ENCODE results near the gene GPR37L1. TPM values are rescaled to one million over a fixed set of nuclear protein-coding genes. Genes with fewer than 3 reads are reported as not detected.

Gene GPR37L1
- total RNA-seq, 1 donor from 2014 or later = 0.05 TPM

GRCh38 chr1:202158810-202159533 lies 36.3 kb downstream of the GPR37L1 start:
- H3K27me3 ChIP-seq (ENCODE audit: low read depth) = no peaks in the 10 kb centered on the region
- TF ChIP-seq CTCF (IDR thresholded peaks at IDR 0.05; ENCODE audit: borderline replicate concordance) = no peak
- H3K9me3 ChIP-seq (replicated peaks) = no peaks in the 10 kb centered on the region
- no peak for DNase-seq
- peaks cover 11% of the 10 kb centered on the region for H3K4me1 ChIP-seq
- no peak overlapping the region for H3K4me3 ChIP-seq
- no peaks in the 10 kb centered on the region for H3K36me3 ChIP-seq
- no peak overlapping the region for H3K27ac ChIP-seq (replicated peaks)
- intact Hi-C loops (cut with micrococcal nuclease) = no loop called here

DNA sequence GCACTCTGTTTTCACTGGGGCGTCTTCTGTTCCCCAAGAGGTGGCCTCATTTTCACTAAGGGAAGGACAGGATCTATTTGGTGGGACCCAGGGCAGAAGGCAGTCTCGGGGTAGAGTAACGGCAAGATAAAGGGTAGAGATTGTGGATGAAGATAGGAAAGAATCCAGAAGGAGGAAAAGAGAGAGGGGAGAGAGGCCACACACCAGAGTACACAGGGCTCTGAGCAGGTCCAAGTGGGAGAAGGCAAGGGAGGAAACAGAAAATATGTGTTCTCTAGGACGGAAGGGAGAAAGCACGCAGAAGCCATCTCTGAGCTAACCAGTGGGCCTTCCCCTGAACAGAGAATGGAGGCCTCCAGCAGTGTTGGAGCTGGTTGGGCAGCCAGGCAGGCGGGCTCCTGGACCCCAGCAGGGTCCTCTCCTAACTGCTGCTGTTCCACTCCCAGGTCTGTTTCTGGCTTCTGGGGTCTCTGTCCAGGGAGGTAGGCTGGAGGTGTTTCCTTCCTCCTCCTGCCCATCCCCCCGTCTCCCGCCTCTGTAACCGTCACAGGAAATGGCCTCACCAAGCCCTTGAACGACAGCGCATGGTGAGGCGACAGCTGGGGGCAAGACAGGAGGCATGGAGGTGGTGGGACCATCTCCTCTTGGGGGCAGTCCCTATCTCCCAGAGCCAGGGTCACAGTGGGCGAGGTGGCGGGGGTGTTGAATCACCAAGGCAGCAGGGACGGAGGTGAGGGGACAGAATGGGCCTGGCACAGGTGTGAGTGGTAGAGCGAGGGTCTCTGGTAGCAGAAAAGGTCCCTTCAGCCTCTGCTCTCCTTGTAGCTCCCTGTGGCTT lies 37.0 kb downstream of the GPR37L1 start:
- no peak for DNase-seq
- no peak for TF ChIP-seq CTCF (IDR thresholded peaks at IDR 0.05; ENCODE audit: borderline replicate concordance)
- Histone ChIP-seq H3K4me1 (peaks cover 9% of the 10 kb centered on the region), H3K27ac (replicated peaks) (no peak overlapping the region), H3K4me3 (peak overlapping the region; percentile 29), H3K9me3 (replicated peaks) (no peaks in the 10 kb centered on the region), H3K36me3 (no peaks in the 10 kb centered on the region), H3K27me3 (ENCODE audit: low read depth) (no peaks in the 10 kb centered on the region)
- intact Hi-C loops (cut with micrococcal nuclease) = no loop called here

- no peaks in the 10 kb centered on the region for H3K27me3 ChIP-seq (ENCODE audit: low read depth)
- no peaks in the 10 kb centered on the region for H3K36me3 ChIP-seq
- peak within 1 kb of the TSS; percentile 29 for H3K4me3 ChIP-seq
- H3K27ac ChIP-seq (replicated peaks) = no peak within 1 kb of the TSS
- intact Hi-C loops (cut with micrococcal nuclease) = no loop called here
- H3K9me3 ChIP-seq (replicated peaks) = no peaks in the 10 kb centered on the region
- TF ChIP-seq CTCF (IDR thresholded peaks at IDR 0.05; ENCODE audit: borderline replicate concordance) = no peak
- H3K4me1 ChIP-seq = peaks cover 2% of the 10 kb centered on the region
- no peak for DNase-seq
Observed at GRCh38 chr1:202160377-202160940, 37.7 kb downstream of the GPR37L1 start, which contains the start of gene PTPN7. Gene PTPN7 (minus strand): TSS chr1:202160602. CDS start chr1:202159402, 1,200 bp downstream.

GRCh38 chr1:202161151-202162046 lies 38.7 kb downstream of the GPR37L1 start:
- no peaks in the 10 kb centered on the region for H3K9me3 ChIP-seq (replicated peaks)
- no peaks in the 10 kb centered on the region for H3K36me3 ChIP-seq
- TF ChIP-seq CTCF (IDR thresholded peaks at IDR 0.05; ENCODE audit: borderline replicate concordance) = no peak
- no peak overlapping the region for H3K4me3 ChIP-seq
- no peaks in the 10 kb centered on the region for H3K4me1 ChIP-seq
- H3K27me3 ChIP-seq (ENCODE audit: low read depth) = no peaks in the 10 kb centered on the region
- intact Hi-C loops (cut with micrococcal nuclease) = no loop called here
- no peak overlapping the region for H3K27ac ChIP-seq (replicated peaks)
- no peak for DNase-seq

DNA sequence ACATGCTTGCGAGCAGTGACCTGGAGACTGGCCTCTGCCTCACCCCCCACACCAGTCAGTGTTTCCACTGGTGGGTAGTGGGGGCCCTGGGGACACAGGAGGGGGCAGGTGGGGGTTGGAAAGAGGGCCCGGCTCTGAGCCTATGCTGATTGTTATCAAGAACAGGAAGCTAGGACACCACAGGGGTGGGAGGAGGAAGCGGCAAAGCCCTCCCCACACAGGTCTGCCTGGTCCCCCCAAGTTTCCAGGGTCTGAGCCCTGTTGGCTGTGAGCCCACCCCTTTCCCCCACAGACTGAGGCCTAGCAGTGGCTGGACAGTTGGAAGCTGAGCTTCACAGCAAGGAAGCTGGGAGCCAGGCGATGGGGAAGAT lies 39.3 kb downstream of the GPR37L1 start:
- no peaks in the 10 kb centered on the region for H3K27me3 ChIP-seq (ENCODE audit: low read depth)
- H3K27ac ChIP-seq (replicated peaks) = no peak overlapping the region
- TF ChIP-seq CTCF (IDR thresholded peaks at IDR 0.05; ENCODE audit: borderline replicate concordance) = no peak
- H3K4me3 ChIP-seq = no peak overlapping the region
- no peaks in the 10 kb centered on the region for H3K9me3 ChIP-seq (replicated peaks)
- DNase-seq = no peak
- H3K36me3 ChIP-seq = no peaks in the 10 kb centered on the region
- H3K4me1 ChIP-seq = no peaks in the 10 kb centered on the region
- intact Hi-C loops (cut with micrococcal nuclease) = no loop called here

Data from left ventricle myocardium inferior (tissue), 1 donor.